ENCODE results near the gene CEP112.

The CEP112 gene

DNA sequence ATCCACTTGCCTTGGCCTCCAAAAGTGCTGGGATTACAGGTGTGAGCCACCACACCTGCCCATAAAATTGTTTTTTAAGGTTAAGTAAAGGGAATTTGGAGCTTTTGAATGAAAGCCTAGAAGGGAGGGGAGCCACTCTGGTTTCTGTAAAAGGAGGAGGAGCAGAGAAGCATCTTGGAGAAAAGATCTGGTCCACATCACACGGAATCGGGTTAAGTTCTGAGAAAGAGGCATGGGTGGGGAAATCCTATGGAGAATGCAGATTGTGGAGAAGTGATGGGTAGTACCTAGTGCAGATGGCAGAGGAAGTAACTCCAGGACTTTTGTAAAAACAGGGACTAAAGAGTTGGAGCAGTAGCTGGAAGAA lies 18.3 kb upstream of the CEP112 start:
- DNase-seq (ENCODE audit: low read depth) = no peak
- H3K4me3 ChIP-seq (ENCODE audit: low read length) = no peak overlapping the region
- TF ChIP-seq, protein P1, sequence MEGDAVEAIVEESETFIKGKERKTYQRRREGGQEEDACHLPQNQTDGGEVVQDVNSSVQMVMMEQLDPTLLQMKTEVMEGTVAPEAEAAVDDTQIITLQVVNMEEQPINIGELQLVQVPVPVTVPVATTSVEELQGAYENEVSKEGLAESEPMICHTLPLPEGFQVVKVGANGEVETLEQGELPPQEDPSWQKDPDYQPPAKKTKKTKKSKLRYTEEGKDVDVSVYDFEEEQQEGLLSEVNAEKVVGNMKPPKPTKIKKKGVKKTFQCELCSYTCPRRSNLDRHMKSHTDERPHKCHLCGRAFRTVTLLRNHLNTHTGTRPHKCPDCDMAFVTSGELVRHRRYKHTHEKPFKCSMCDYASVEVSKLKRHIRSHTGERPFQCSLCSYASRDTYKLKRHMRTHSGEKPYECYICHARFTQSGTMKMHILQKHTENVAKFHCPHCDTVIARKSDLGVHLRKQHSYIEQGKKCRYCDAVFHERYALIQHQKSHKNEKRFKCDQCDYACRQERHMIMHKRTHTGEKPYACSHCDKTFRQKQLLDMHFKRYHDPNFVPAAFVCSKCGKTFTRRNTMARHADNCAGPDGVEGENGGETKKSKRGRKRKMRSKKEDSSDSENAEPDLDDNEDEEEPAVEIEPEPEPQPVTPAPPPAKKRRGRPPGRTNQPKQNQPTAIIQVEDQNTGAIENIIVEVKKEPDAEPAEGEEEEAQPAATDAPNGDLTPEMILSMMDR (conservative IDR thresholded peaks at IDR 0.05; ENCODE audit: low read depth, low read length) = no peak

DNA sequence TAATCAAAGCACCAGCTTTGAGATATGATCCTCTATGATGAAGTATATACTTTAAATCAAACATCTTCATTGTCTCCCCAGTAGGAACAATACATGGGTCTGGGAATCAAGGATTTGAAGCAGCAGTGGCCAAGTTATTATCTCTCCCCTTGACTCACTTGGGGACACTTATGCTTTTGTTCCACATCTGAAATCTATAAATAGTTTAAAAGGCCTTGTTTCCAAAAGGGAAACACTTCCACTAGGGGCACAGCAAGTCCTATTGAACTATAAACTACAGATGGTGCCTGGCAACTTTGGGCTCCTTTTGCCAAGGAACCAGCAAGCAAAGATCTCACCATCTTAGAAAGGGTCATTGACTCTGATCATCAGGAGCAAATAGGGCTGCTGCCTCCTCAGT lies 16.0 kb upstream of the CEP112 start:
- TF ChIP-seq, protein P1 (conservative IDR thresholded peaks at IDR 0.05; ENCODE audit: low read depth, low read length) = no peak
- no peak overlapping the region for H3K4me3 ChIP-seq (ENCODE audit: low read length)
- DNase-seq (ENCODE audit: low read depth) = no peak

DNA sequence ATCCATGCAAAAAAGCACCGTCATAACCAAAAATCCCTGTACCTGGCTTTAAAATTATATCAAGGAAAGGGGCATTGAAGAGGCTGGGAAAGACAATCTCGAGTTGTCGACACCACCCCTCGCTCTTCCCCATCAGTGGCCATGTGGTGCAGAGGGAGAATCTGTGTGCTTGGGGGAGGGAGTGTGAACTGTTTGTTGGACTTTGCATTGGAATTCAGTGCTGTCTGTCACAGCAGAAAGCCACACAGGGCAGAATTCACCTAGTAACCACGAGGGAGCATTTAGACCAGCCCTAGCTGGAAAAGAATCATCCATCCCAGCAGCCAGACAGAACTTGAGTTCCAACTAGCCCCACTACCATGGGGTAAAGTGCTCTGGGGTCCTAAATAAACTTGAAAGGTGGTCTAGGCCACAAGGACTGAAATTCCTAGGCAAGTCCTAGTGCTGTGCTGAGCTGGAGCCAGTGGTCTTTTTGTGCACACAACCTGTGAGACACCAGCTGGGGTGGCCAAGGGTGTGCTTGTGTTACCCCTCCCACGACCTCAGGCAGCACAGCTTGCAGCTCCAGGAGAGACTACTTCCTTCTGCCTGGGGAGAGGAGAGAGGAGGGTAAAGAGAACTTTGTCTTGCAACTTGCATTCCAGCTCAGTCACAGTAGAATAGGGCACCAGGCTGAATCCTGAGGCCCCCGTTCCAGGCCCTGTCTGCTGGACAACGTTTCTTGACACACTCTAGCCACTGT lies 11.5 kb upstream of the CEP112 start:
- no peak for DNase-seq (ENCODE audit: low read depth)
- H3K4me3 ChIP-seq (ENCODE audit: low read length) = no peak overlapping the region
- TF ChIP-seq, protein P1 (conservative IDR thresholded peaks at IDR 0.05; ENCODE audit: low read depth, low read length) = no peak

DNA sequence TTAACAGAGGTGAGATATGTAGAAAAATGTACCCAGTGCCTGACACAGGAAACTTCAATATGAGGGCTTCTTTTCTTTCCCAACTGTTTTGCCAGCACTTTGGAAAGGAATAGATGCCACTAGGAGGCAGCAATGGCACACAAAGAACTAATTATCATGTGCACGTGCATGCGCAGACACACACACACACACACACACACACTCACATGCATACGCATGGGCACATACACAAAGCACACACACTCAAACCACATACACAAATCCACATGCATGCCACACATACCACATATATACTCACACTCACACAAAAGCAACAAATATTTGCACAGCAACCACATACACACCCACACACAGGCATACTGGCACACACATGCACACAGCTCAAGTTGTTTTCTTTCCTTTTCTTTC lies 8.8 kb upstream of the CEP112 start:
- DNase-seq (ENCODE audit: low read depth) = no peak
- no peak overlapping the region for H3K4me3 ChIP-seq (ENCODE audit: low read length)
- TF ChIP-seq, protein P1 (conservative IDR thresholded peaks at IDR 0.05; ENCODE audit: low read depth, low read length) = peak; percentile 76

DNA sequence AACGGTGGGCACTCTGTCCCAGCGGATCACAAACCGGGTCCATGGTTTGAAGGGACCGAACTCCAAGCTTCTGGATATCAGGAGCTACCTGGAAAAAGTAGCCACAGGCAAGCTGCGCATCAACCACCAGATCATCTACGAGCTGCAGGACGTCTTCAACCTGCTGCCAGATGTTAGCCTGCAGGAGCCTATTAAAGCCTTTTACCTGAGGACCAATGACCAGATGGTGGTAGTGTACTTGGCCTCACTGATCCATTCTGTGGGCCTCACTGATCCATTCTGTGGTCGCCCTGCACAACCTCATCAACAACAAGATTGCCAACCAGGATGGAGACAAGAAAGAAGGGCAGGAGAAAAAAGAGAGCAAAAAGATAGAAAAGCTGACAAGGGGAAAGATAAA lies 6.3 kb upstream of the CEP112 start:
- no peak for DNase-seq (ENCODE audit: low read depth)
- TF ChIP-seq, protein P1 (conservative IDR thresholded peaks at IDR 0.05; ENCODE audit: low read depth, low read length) = no peak
- H3K4me3 ChIP-seq (ENCODE audit: low read length) = no peak overlapping the region

DNA sequence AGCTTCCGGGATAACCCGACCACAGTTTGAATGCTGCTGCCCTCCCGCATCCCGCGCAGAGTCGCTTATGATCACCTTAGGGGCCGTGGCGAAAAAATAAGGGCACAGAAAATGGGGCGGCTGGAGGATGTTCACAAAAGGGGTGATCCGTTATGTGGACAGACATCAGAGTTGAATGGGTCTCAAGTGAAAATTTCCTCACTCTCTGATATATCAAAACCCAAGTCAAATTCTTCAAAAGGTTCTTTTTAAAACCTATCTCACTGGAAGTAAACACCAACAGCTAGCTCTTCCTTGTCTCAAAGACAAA lies 400 bp upstream of the CEP112 start:
- H3K4me3 ChIP-seq (ENCODE audit: low read length) = peak overlapping the region; percentile 70
- TF ChIP-seq, protein P1 (conservative IDR thresholded peaks at IDR 0.05; ENCODE audit: low read depth, low read length) = no peak
- DNase-seq (ENCODE audit: low read depth) = no peak

DNA sequence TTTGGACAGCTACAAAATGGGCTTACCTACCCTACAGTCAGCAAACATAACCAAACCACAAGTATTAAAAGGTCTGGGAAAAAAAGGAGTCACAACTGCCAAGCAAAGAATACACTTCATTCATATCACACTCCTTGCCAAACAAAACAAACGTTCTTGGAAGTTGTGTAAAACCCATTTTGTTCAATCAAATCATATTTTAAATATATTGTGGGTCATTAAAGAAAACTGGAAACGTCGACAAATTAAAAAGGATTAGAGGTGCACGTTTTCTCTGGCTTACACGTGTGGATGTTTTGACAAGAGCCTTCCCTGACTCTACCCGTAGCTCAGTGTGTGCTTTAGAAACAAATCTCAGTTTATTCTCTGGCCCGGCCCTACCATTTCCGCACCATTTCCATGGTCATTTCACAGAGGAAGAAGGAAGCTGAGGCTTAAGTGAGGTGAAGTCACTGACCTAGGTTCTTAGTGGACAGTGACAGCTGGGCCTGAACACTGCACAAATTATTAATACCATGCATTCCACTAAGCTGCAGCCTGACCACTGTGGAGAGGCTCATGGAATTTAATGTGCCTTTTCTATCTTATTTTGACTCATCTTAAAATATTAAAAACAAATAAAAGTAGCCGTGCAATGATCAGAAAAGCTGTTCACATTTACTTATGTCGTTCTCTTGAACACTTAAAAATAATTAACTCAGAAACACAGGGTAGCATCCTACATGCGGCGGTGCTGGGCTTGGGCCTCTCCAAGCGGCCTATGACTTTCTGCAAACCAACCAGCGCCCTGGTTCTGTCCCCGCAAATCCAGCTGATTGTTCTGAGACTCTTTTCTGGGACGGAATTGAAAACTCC lies 968 bp downstream of the CEP112 start:
- TF ChIP-seq, protein P1 (conservative IDR thresholded peaks at IDR 0.05; ENCODE audit: low read depth, low read length) = no peak
- no peak for DNase-seq (ENCODE audit: low read depth)
- peak overlapping the region; percentile 70 for H3K4me3 ChIP-seq (ENCODE audit: low read length)

All from retinal pigment epithelial cell (primary cell).